Calu3 (cell line): ENCODE data around the gene CACNA1C. TPM values are rescaled to one million over a fixed set of nuclear protein-coding genes. Genes with fewer than 3 reads are reported as not detected.

Experiments used
- BruUV-seq: library from RNA; stranded (reverse); fragments of 400-500 nt; replicated peaks from 2 replicates; lab custom pipeline; 2021; lab: Mats Ljungman, UMichigan
- CTCF ChIA-PET: fragments of 300-600 bp; sonication (Branson Sonifier 250); formaldehyde crosslinking; loops from one replicate; lab custom pipeline; 2022; ENCODE audit warnings: antibody characterized with exemption; lab: Charles Lee
- DNase-seq: peaks from one replicate; pipeline ENCODE4 v3.0.0; 2022
- H3K27ac Mint-ChIP-seq: one replicate; pipeline ENCODE4 v1.8.0; 2022; ENCODE audit warnings: mixed read lengths; ENCODE audit not compliant: unreplicated experiment
- H3K27me3 Mint-ChIP-seq: one replicate; pipeline ENCODE4 v1.8.0; 2022; ENCODE audit warnings: mixed read lengths; ENCODE audit not compliant: unreplicated experiment
- H3K36me3 Mint-ChIP-seq: one replicate; pipeline ENCODE4 v1.8.0; 2022; ENCODE audit warnings: mild to moderate bottlenecking, moderate library complexity, mixed read lengths; ENCODE audit not compliant: insufficient read depth, unreplicated experiment
- H3K4me1 Mint-ChIP-seq: one replicate; pipeline ENCODE4 v1.8.0; 2022; ENCODE audit warnings: mild to moderate bottlenecking, low read depth, mixed read lengths; ENCODE audit not compliant: unreplicated experiment
- H3K4me3 Mint-ChIP-seq: one replicate; pipeline ENCODE4 v1.8.0; 2022; ENCODE audit warnings: mild to moderate bottlenecking, low read depth, moderate library complexity, mixed read lengths; ENCODE audit not compliant: unreplicated experiment
- H3K9me3 Mint-ChIP-seq: one replicate; pipeline ENCODE4 v1.8.0; 2022; ENCODE audit warnings: low read depth, mixed read lengths; ENCODE audit not compliant: unreplicated experiment
- CTCF ChIP-seq: fragments of 200-600 bp; IDR thresholded peaks from one replicate; pipeline ENCODE4 v1.8.0; 2022; ENCODE audit warnings: antibody characterized with exemption; ENCODE audit not compliant: unreplicated experiment
- intact Hi-C: fragments of 100-400 bp; cut with micrococcal nuclease; formaldehyde crosslinking; loops from one replicate; pipeline ENCODE4 v1.10.0; 2022; ENCODE audit not compliant: unreplicated experiment
- total RNA-seq: library from RNA; stranded (reverse); gene quantifications from 2 replicates; pipeline ENCODE4 v1.2.3, GENCODE V29; 2022

The CACNA1C gene
- total RNA-seq, 1 experiment from 2014 or later = not detected

- Mint-ChIP-seq H3K27ac (no peak overlapping the region), H3K27me3 (no peaks in the 10 kb centered on the region), H3K4me1 (peaks cover 26% of the 10 kb centered on the region), H3K4me3 (no peak overlapping the region), H3K36me3 (peaks cover 4% of the 10 kb centered on the region), H3K9me3 (no peaks in the 10 kb centered on the region)
- no TSS peak for BruUV-seq
- intact Hi-C loops = no loop called here
- DNase-seq = no peak
- CTCF ChIA-PET = no interaction called here
- no peak for TF ChIP-seq CTCF
Measured at GRCh38 chr12:2332947-2333346, 280.2 kb downstream of the CACNA1C start.

GRCh38 chr12:2333491-2334195 lies 280.9 kb downstream of the CACNA1C start:
- no TSS peak for BruUV-seq
- Mint-ChIP-seq H3K9me3 (no peaks in the 10 kb centered on the region), H3K27ac (no peak overlapping the region), H3K36me3 (peaks cover 6% of the 10 kb centered on the region), H3K27me3 (no peaks in the 10 kb centered on the region), H3K4me3 (no peak overlapping the region), H3K4me1 (peaks cover 33% of the 10 kb centered on the region)
- no peak for DNase-seq
- CTCF ChIA-PET = no interaction called here
- intact Hi-C loops = no loop called here
- TF ChIP-seq CTCF = no peak

- Mint-ChIP-seq H3K27me3 (no peaks in the 10 kb centered on the region), H3K4me3 (no peak overlapping the region), H3K9me3 (no peaks in the 10 kb centered on the region), H3K27ac (no peak overlapping the region), H3K36me3 (peaks cover 9% of the 10 kb centered on the region), H3K4me1 (peaks cover 34% of the 10 kb centered on the region)
- TF ChIP-seq CTCF = no peak
- CTCF ChIA-PET = no interaction called here
- intact Hi-C loops = no loop called here
- no TSS peak for BruUV-seq
- no peak for DNase-seq
Measured at GRCh38 chr12:2334271-2334670, 281.5 kb downstream of the CACNA1C start.

GRCh38 chr12:2334689-2335088 lies 281.9 kb downstream of the CACNA1C start:
- no peak overlapping the region for H3K27ac Mint-ChIP-seq
- H3K4me1 Mint-ChIP-seq = peaks cover 34% of the 10 kb centered on the region
- no peak for TF ChIP-seq CTCF
- no TSS peak for BruUV-seq
- no peaks in the 10 kb centered on the region for H3K27me3 Mint-ChIP-seq
- CTCF ChIA-PET = no interaction called here
- H3K4me3 Mint-ChIP-seq = no peak overlapping the region
- peaks cover 9% of the 10 kb centered on the region for H3K36me3 Mint-ChIP-seq
- DNase-seq = no peak
- H3K9me3 Mint-ChIP-seq = no peaks in the 10 kb centered on the region
- intact Hi-C loops = no loop called here
